GM23338 (cell line): Measurements from ENCODE around the gene C1orf74. TPM values are rescaled to one million over a fixed set of nuclear protein-coding genes. Genes with fewer than 3 reads are reported as not detected.

Experiments used
- ATAC-seq: fragments of 200-7000 bp; cut with Tn5 transposase; 3 replicates; pipeline ENCODE4 v1.9.1; 2020
- DNase-seq: peaks from one replicate; pipeline ENCODE4 v3.0.0-alpha.2; 2015; ENCODE audit warnings: low spot score
- H2AFZ ChIP-seq: fragments of 200-600 bp; sonication (generic); 2 replicates; pipeline ENCODE4 v1.8.0; 2016; ENCODE audit warnings: antibody characterized with exemption, mild to moderate bottlenecking, moderate library complexity
- H3F3A ChIP-seq: fragments of 200-600 bp; sonication (generic); replicated peaks from 2 replicates; pipeline ENCODE4 v1.8.0; 2017; ENCODE audit warnings: antibody characterized with exemption, mixed run types, low read depth
- H3K27ac ChIP-seq: fragments of 200-600 bp; sonication (generic); 2 replicates; pipeline ENCODE4 v1.6.1; 2016; ENCODE audit warnings: low read depth
- H3K27me3 ChIP-seq: fragments of 200-600 bp; sonication (generic); 2 replicates; pipeline ENCODE4 v1.8.0; 2016; ENCODE audit warnings: mild to moderate bottlenecking, mixed run types, moderate library complexity; ENCODE audit not compliant: insufficient read depth
- H3K36me3 ChIP-seq: fragments of 200-600 bp; sonication (generic); 2 replicates; pipeline ENCODE4 v1.8.0; 2016; ENCODE audit warnings: mild to moderate bottlenecking; ENCODE audit not compliant: insufficient read depth
- H3K4me1 ChIP-seq: fragments of 200-600 bp; sonication (generic); 2 replicates; pipeline ENCODE4 v1.8.0; 2016; ENCODE audit warnings: mild to moderate bottlenecking, moderate library complexity; ENCODE audit not compliant: insufficient read depth
- H3K4me2 ChIP-seq: fragments of 200-600 bp; sonication (generic); 2 replicates; pipeline ENCODE4 v1.7.1; 2017; ENCODE audit warnings: mixed run types
- H3K4me3 ChIP-seq: fragments of 200-600 bp; sonication (generic); 2 replicates; pipeline ENCODE4 v1.6.1; 2016; ENCODE audit warnings: mixed run types
- H3K79me2 ChIP-seq: fragments of 200-600 bp; sonication (generic); replicated peaks from 2 replicates; pipeline ENCODE4 v1.8.0; 2017; ENCODE audit warnings: mild to moderate bottlenecking; ENCODE audit not compliant: insufficient read depth
- H3K9me2 ChIP-seq: fragments of 200-600 bp; sonication (generic); 2 replicates; pipeline ENCODE4 v1.8.0; 2017; ENCODE audit not compliant: insufficient read depth
- H4K20me1 ChIP-seq: fragments of 200-600 bp; sonication (generic); replicated peaks from 2 replicates; pipeline ENCODE4 v1.8.0; 2017; ENCODE audit warnings: mild to moderate bottlenecking; ENCODE audit not compliant: insufficient read depth
- H3K27ac Mint-ChIP-seq: 2 replicates; pipeline ENCODE4 v1.8.0; 2020; ENCODE audit warnings: inconsistent platforms, mild to moderate bottlenecking, moderate library complexity, mixed read lengths
- H3K27me3 Mint-ChIP-seq: 3 replicates; pipeline ENCODE4 v1.8.0; 2022; ENCODE audit warnings: low read depth, mild to moderate bottlenecking, moderate library complexity, mixed read lengths, inconsistent platforms; ENCODE audit not compliant: insufficient read depth, poor library complexity
- H3K36me3 Mint-ChIP-seq: 3 replicates; pipeline ENCODE4 v1.8.0; 2021; ENCODE audit warnings: low read depth, mild to moderate bottlenecking, inconsistent platforms, moderate library complexity, mixed read lengths
- H3K4me1 Mint-ChIP-seq: 3 replicates; pipeline ENCODE4 v1.8.0; 2020; ENCODE audit warnings: mild to moderate bottlenecking, inconsistent platforms, mixed read lengths
- H3K4me3 Mint-ChIP-seq: 3 replicates; pipeline ENCODE4 v1.8.0; 2021; ENCODE audit warnings: moderate library complexity, mild to moderate bottlenecking, inconsistent platforms, mixed read lengths
- H3K9me3 Mint-ChIP-seq: 3 replicates; pipeline ENCODE4 v1.8.0; 2020; ENCODE audit warnings: moderate library complexity, mild to moderate bottlenecking, inconsistent platforms, mixed read lengths
- CREB1 ChIP-seq: fragments of 250-450 bp; sonication (Bioruptor Pico); IDR thresholded peaks from 2 replicates; pipeline ENCODE4 v1.5.0; 2020; ENCODE audit warnings: low read depth, mild to moderate bottlenecking, moderate library complexity
- EZH2 ChIP-seq: fragments of 200-600 bp; sonication (generic); IDR thresholded peaks from one replicate; pipeline ENCODE4 v1.8.0; 2017; ENCODE audit warnings: antibody characterized with exemption, mild to moderate bottlenecking, low read depth; ENCODE audit not compliant: unreplicated experiment
- JUNB ChIP-seq: IDR thresholded peaks from one replicate; pipeline ENCODE4 v1.6.1; 2016; ENCODE audit warnings: antibody characterized with exemption; ENCODE audit not compliant: unreplicated experiment
- NANOG ChIP-seq: IDR thresholded peaks from 2 replicates; pipeline ENCODE4 v1.6.1; 2016; ENCODE audit warnings: antibody characterized with exemption, borderline replicate concordance
- POLR2AphosphoS5 ChIP-seq: IDR thresholded peaks from 2 replicates; pipeline ENCODE4 v1.6.1; 2016; ENCODE audit warnings: antibody characterized with exemption, low read depth
- REST ChIP-seq: IDR thresholded peaks from one replicate; pipeline ENCODE4 v1.6.1; 2018; ENCODE audit warnings: antibody characterized with exemption; ENCODE audit not compliant: unreplicated experiment
- ZNF331 ChIP-seq: fragments of 250-450 bp; sonication (Bioruptor Pico); IDR thresholded peaks from 2 replicates; pipeline ENCODE4 v1.5.0; 2020; ENCODE audit warnings: low read depth, mild to moderate bottlenecking, moderate library complexity
- polyA plus RNA-seq: library from polyadenylated mRNA; unstranded; fragments of >200 nt; fragmentation: Nextera tagmentation; extraction: Ambion mirVana; gene quantifications from 2 replicates; pipeline ENCODE4 v1.2.1, GENCODE V29; 2016
- total RNA-seq: library from RNA; depleted of rRNA; stranded (reverse); fragments of >200 nt; shearing (Covaris generic); gene quantifications from 2 replicates; pipeline ENCODE4 v1.2.3, GENCODE V29; 2014
- TF ChIP-seq, protein P1 (sequence below): IDR thresholded peaks from 2 replicates; pipeline ENCODE4 v1.6.1; 2016; ENCODE audit warnings: antibody characterized with exemption
- TF ChIP-seq, protein P2 (sequence below): fragments of 250-450 bp; sonication (Bioruptor Pico); IDR thresholded peaks from 2 replicates; pipeline ENCODE4 v1.5.0; 2020; ENCODE audit warnings: mild to moderate bottlenecking, moderate library complexity

C1orf74 gene
- total and polyA plus RNA-seq, 2 experiments from 2014 or later: 2.8 to 3.9 TPM

- Mint-ChIP-seq H3K36me3 (no peaks in the 10 kb centered on the region), H3K4me3 (no peak overlapping the region), H3K27me3 (peaks cover 2% of the 10 kb centered on the region), H3K27ac (no peak overlapping the region), H3K9me3 (no peaks in the 10 kb centered on the region), H3K4me1 (peaks cover 3% of the 10 kb centered on the region; the same call in 1 of the 3 replicates)
- no peak overlapping the region for H3K27ac ChIP-seq
- no peak for DNase-seq
- ATAC-seq: no peak
- no peaks in the 10 kb centered on the region for H3K9me2 ChIP-seq
- H3K4me3 ChIP-seq: no peak overlapping the region
- no peaks in the 10 kb centered on the region for H3K27me3 ChIP-seq
- no peaks in the 10 kb centered on the region for H3K4me1 ChIP-seq
- no peak overlapping the region for H2AFZ ChIP-seq
- H4K20me1 ChIP-seq: no peaks in the 10 kb centered on the region
- H3F3A ChIP-seq: no peaks in the 10 kb centered on the region
- H3K4me2 ChIP-seq: no peak overlapping the region
- TF ChIP-seq, protein P1, sequence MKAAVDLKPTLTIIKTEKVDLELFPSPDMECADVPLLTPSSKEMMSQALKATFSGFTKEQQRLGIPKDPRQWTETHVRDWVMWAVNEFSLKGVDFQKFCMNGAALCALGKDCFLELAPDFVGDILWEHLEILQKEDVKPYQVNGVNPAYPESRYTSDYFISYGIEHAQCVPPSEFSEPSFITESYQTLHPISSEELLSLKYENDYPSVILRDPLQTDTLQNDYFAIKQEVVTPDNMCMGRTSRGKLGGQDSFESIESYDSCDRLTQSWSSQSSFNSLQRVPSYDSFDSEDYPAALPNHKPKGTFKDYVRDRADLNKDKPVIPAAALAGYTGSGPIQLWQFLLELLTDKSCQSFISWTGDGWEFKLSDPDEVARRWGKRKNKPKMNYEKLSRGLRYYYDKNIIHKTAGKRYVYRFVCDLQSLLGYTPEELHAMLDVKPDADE: no peak
- TF ChIP-seq REST (no peak), JUNB (no peak), POLR2AphosphoS5 (no peak), CREB1 (CRISPR knock-in tag) (no peak), ZNF331 (no peak), NANOG (no peak), EZH2 (no peak)
- TF ChIP-seq, protein P2, sequence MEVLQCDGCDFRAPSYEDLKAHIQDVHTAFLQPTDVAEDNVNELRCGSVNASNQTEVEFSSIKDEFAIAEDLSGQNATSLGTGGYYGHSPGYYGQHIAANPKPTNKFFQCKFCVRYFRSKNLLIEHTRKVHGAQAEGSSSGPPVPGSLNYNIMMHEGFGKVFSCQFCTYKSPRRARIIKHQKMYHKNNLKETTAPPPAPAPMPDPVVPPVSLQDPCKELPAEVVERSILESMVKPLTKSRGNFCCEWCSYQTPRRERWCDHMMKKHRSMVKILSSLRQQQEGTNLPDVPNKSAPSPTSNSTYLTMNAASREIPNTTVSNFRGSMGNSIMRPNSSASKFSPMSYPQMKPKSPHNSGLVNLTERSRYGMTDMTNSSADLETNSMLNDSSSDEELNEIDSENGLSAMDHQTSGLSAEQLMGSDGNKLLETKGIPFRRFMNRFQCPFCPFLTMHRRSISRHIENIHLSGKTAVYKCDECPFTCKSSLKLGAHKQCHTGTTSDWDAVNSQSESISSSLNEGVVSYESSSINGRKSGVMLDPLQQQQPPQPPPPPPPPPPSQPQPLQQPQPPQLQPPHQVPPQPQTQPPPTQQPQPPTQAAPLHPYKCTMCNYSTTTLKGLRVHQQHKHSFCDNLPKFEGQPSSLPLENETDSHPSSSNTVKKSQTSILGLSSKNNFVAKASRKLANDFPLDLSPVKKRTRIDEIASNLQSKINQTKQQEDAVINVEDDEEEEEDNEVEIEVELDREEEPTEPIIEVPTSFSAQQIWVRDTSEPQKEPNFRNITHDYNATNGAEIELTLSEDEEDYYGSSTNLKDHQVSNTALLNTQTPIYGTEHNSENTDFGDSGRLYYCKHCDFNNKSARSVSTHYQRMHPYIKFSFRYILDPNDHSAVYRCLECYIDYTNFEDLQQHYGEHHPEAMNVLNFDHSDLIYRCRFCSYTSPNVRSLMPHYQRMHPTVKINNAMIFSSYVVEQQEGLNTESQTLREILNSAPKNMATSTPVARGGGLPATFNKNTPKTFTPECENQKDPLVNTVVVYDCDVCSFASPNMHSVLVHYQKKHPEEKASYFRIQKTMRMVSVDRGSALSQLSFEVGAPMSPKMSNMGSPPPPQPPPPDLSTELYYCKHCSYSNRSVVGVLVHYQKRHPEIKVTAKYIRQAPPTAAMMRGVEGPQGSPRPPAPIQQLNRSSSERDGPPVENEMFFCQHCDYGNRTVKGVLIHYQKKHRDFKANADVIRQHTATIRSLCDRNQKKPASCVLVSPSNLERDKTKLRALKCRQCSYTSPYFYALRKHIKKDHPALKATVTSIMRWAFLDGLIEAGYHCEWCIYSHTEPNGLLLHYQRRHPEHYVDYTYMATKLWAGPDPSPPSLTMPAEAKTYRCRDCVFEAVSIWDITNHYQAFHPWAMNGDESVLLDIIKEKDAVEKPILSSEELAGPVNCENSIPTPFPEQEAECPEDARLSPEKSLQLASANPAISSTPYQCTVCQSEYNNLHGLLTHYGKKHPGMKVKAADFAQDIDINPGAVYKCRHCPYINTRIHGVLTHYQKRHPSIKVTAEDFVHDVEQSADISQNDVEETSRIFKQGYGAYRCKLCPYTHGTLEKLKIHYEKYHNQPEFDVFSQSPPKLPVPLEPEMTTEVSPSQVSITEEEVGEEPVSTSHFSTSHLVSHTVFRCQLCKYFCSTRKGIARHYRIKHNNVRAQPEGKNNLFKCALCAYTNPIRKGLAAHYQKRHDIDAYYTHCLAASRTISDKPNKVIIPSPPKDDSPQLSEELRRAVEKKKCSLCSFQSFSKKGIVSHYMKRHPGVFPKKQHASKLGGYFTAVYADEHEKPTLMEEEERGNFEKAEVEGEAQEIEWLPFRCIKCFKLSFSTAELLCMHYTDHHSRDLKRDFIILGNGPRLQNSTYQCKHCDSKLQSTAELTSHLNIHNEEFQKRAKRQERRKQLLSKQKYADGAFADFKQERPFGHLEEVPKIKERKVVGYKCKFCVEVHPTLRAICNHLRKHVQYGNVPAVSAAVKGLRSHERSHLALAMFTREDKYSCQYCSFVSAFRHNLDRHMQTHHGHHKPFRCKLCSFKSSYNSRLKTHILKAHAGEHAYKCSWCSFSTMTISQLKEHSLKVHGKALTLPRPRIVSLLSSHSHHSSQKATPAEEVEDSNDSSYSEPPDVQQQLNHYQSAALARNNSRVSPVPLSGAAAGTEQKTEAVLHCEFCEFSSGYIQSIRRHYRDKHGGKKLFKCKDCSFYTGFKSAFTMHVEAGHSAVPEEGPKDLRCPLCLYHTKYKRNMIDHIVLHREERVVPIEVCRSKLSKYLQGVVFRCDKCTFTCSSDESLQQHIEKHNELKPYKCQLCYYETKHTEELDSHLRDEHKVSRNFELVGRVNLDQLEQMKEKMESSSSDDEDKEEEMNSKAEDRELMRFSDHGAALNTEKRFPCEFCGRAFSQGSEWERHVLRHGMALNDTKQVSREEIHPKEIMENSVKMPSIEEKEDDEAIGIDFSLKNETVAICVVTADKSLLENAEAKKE (CRISPR knock-in tag): no peak
- no peaks in the 10 kb centered on the region for H3K36me3 ChIP-seq
- no peaks in the 10 kb centered on the region for H3K79me2 ChIP-seq
Measured at GRCh38 chr1:209733409-209734192, 50.8 kb downstream of the C1orf74 start.
